NCI-H345 (cell line): ENCODE measurements around the gene LAMA2.

ENCODE experiments used
- DNase-seq: peaks from one replicate; lab custom pipeline; 2025; lab: John Stamatoyannopoulos, UW

The LAMA2 gene

GRCh38 chr6:128899341-128900050, 16.6 kb downstream of the LAMA2 start:
- DNase-seq, result no peak

GRCh38 chr6:128903715-128904114, 20.8 kb downstream of the LAMA2 start:
- DNase-seq, result no peak

GRCh38 chr6:128914051-128914450, 31.1 kb downstream of the LAMA2 start:
- no peak for DNase-seq

- no peak for DNase-seq
Observed at GRCh38 chr6:128918886-128919285, 35.9 kb downstream of the LAMA2 start.

GRCh38 chr6:128919412-128920180, 36.7 kb downstream of the LAMA2 start:
- DNase-seq, result no peak

- no peak for DNase-seq
Observed at GRCh38 chr6:128925765-128926164, 42.8 kb downstream of the LAMA2 start.

GRCh38 chr6:128929869-128930268, 46.9 kb downstream of the LAMA2 start:
- DNase-seq, result no peak

GRCh38 chr6:128930321-128930720, 47.4 kb downstream of the LAMA2 start:
- no peak for DNase-seq

- no peak for DNase-seq
Observed at GRCh38 chr6:128932061-128932460, 49.1 kb downstream of the LAMA2 start.

GRCh38 chr6:128950864-128951263, 67.9 kb downstream of the LAMA2 start:
- no peak for DNase-seq

- no peak for DNase-seq
Observed at GRCh38 chr6:128952902-128953301, 70.0 kb downstream of the LAMA2 start.

GRCh38 chr6:128954308-128955043, 71.5 kb downstream of the LAMA2 start:
- no peak for DNase-seq

- DNase-seq, result no peak
Observed at GRCh38 chr6:128963561-128963960, 80.6 kb downstream of the LAMA2 start.

GRCh38 chr6:128964233-128964755, 81.4 kb downstream of the LAMA2 start:
- no peak for DNase-seq

GRCh38 chr6:128964771-128965170, 81.8 kb downstream of the LAMA2 start:
- no peak for DNase-seq

- no peak for DNase-seq
Observed at GRCh38 chr6:128966934-128967333, 84.0 kb downstream of the LAMA2 start.

GRCh38 chr6:128979071-128979470, 96.1 kb downstream of the LAMA2 start:
- DNase-seq, result no peak

GRCh38 chr6:128981716-128982115, 98.8 kb downstream of the LAMA2 start:
- DNase-seq, result no peak

- DNase-seq, result no peak
Observed at GRCh38 chr6:128990360-128990759, 107.4 kb downstream of the LAMA2 start.

- DNase-seq, result no peak
Observed at GRCh38 chr6:128990915-128991314, 108.0 kb downstream of the LAMA2 start.

- DNase-seq, result no peak
Observed at GRCh38 chr6:128993166-128993565, 110.2 kb downstream of the LAMA2 start.

GRCh38 chr6:128997880-128998279, 114.9 kb downstream of the LAMA2 start:
- DNase-seq, result no peak
